GM12892 (cell line): ENCODE measurements around the gene GSTM2.
A peak's percentile ranks its signal among the peaks of the same experiment; 100 is the strongest.

Experiments used
- DNase-seq: peaks from one replicate; pipeline ENCODE4 v3.0.0; 2011; ENCODE audit not compliant: insufficient read length
- FAIRE-seq: peaks from 2 replicates; lab custom pipeline; 2011; peaks lifted over from hg19 to GRCh38; lab: Jason Lieb, UNC
- POLR2A ChIP-seq: IDR thresholded peaks from 2 replicates; pipeline ENCODE4 v1.6.1; 2011; ENCODE audit warnings: low read depth, low read length, control low read depth
- POLR2AphosphoS5 ChIP-seq: IDR thresholded peaks from 2 replicates; pipeline ENCODE4 v1.6.1; 2011; ENCODE audit warnings: low read depth, low read length, control low read depth
- TAF1 ChIP-seq: IDR thresholded peaks from 2 replicates; pipeline ENCODE4 v1.6.1; 2011; ENCODE audit warnings: low read depth, mild to moderate bottlenecking, control low read depth, low read length, borderline replicate concordance

The GSTM2 gene

GRCh38 chr1:109641078-109641740, 26.6 kb upstream of the GSTM2 start:
- DNase-seq (no peak), FAIRE-seq (no peak)
- no peak for TF ChIP-seq POLR2AphosphoS5
- no peak for TF ChIP-seq TAF1

- DNase-seq (no peak), FAIRE-seq (no peak)
- TF ChIP-seq POLR2AphosphoS5 (no peak), POLR2A (no peak), TAF1 (no peak)
Measured at GRCh38 chr1:109641861-109642260, 26.0 kb upstream of the GSTM2 start.

GRCh38 chr1:109642626-109643025, 25.2 kb upstream of the GSTM2 start:
- TF ChIP-seq POLR2A (no peak), TAF1 (no peak), POLR2AphosphoS5 (no peak)
- DNase-seq = no peak
- no peak for FAIRE-seq

GRCh38 chr1:109643385-109644230, 24.2 kb upstream of the GSTM2 start:
- no peak for TF ChIP-seq POLR2AphosphoS5
- TF ChIP-seq POLR2A = no peak
- no peak for TF ChIP-seq TAF1
- DNase-seq = peak; percentile 78
- peak; percentile 90 for FAIRE-seq

GRCh38 chr1:109644670-109645069, 23.2 kb upstream of the GSTM2 start:
- DNase-seq (no peak), FAIRE-seq (no peak)
- TF ChIP-seq TAF1 = no peak
- TF ChIP-seq POLR2AphosphoS5 = no peak
- TF ChIP-seq POLR2A = no peak

- TF ChIP-seq TAF1 (no peak), POLR2A (no peak), POLR2AphosphoS5 (no peak)
Measured at GRCh38 chr1:109649491-109649914, 18.4 kb upstream of the GSTM2 start.

GRCh38 chr1:109650609-109651008, 17.2 kb upstream of the GSTM2 start:
- DNase-seq = no peak
- no peak for FAIRE-seq

More at GRCh38 chr1:109649491-109649914, 18.4 kb upstream of the GSTM2 start:
- FAIRE-seq (no peak), DNase-seq (no peak)

GRCh38 chr1:109652402-109652801, 15.5 kb upstream of the GSTM2 start:
- no peak for FAIRE-seq
- no peak for TF ChIP-seq POLR2AphosphoS5
- no peak for TF ChIP-seq TAF1
- TF ChIP-seq POLR2A = no peak
- DNase-seq = no peak

More at GRCh38 chr1:109650609-109651008, 17.2 kb upstream of the GSTM2 start:
- TF ChIP-seq TAF1 (no peak), POLR2A (no peak), POLR2AphosphoS5 (no peak)

- TF ChIP-seq POLR2A = no peak
- TF ChIP-seq TAF1 = no peak
- TF ChIP-seq POLR2AphosphoS5 = no peak
- DNase-seq = no peak
- FAIRE-seq = no peak
Measured at GRCh38 chr1:109653306-109653705, 14.6 kb upstream of the GSTM2 start.

- TF ChIP-seq POLR2A (no peak), TAF1 (no peak), POLR2AphosphoS5 (no peak)
- FAIRE-seq (no peak), DNase-seq (no peak)
Measured at GRCh38 chr1:109654519-109654918, 13.3 kb upstream of the GSTM2 start.

GRCh38 chr1:109655615-109656519, 12.0 kb upstream of the GSTM2 start, which contains the start of gene GSTM4:
GSTM4 (plus strand) TSS chr1:109656099; CDS start chr1:109656390, 291 bp downstream.
- peak; percentile 84 for DNase-seq
- FAIRE-seq = peak; percentile 79
- TF ChIP-seq TAF1 (0 out of 2 replicates have a peak, but pooled peaks have one; percentile 42), POLR2AphosphoS5 (peak; percentile 47; the same call in 1 of the 2 replicates), POLR2A (peak; percentile 42; the same call in 1 of the 2 replicates)
